Heart right ventricle (tissue), 16 donors: ENCODE measurements around the gene FXYD3. TPM values are rescaled to one million over a fixed set of nuclear protein-coding genes. Genes with fewer than 3 reads are reported as not detected.

Experiments used
- ATAC-seq, 8 donors: fragments of 200-7000 bp; cut with Tn5 transposase; one replicate each; pipeline ENCODE4 v1.9.1; 2020; ENCODE audit warnings: mild to moderate bottlenecking in 8 of 8, moderate library complexity in 8 of 8, moderate number of reproducible peaks in 1 of 8
- DNase-seq, 2 donors: peaks; one replicate each; pipeline ENCODE4 v3.0.0-alpha.2; 2020
- H3K27ac ChIP-seq, 10 donors: fragments of 200-600 bp; sonication (generic) in 2 of 10; one replicate each; pipeline versions ENCODE4 v1.5.0 to v1.8.0; 2020 to 2022; ENCODE audit warnings: mild to moderate bottlenecking in 3 of 10
- H3K27me3 ChIP-seq, 7 donors: fragments of 200-600 bp; one replicate each; pipeline ENCODE4 v1.8.0; 2021 to 2022; ENCODE audit warnings: mild to moderate bottlenecking in 2 of 7
- H3K36me3 ChIP-seq, 9 donors: fragments of 200-600 bp; sonication (generic) in 1 of 9; one replicate each; pipeline versions ENCODE4 v1.5.0 to v1.8.0; 2020 to 2022; ENCODE audit warnings: mild to moderate bottlenecking in 2 of 9
- H3K4me1 ChIP-seq, 9 donors: fragments of 200-600 bp; sonication (generic) in 1 of 9; one replicate each; pipeline versions ENCODE4 v1.5.0 to v1.8.0; 2020 to 2022; ENCODE audit warnings: mild to moderate bottlenecking in 4 of 9
- H3K4me3 ChIP-seq, 10 donors: fragments of 200-600 bp; sonication (generic) in 2 of 10; one replicate each; pipeline versions ENCODE4 v1.5.0 to v1.8.0; 2020 to 2022; ENCODE audit warnings: mild to moderate bottlenecking in 7 of 10, moderate library complexity in 2 of 10
- H3K9me3 ChIP-seq, 11 donors: fragments of 200-600 bp in 10 of 11; sonication (generic) in 2 of 11; one replicate each; pipeline versions ENCODE4 v1.5.0 to v1.8.0; 2013 to 2022; ENCODE audit warnings: mild to moderate bottlenecking in 2 of 11, control low read depth in 1 of 11, moderate library complexity in 1 of 11
- WGBS, 2 donors: extraction: QIAGEN DNeasy Blood & Tissue Kit; methylation state at CpG; one replicate each; pipeline ENCODE4 v1.1.7; 2013; ENCODE audit warnings: inconsistent platforms in 1 of 2; 5-methylcytosine and 5-hydroxymethylcytosine counted together
- intact Hi-C, 10 donors: fragments of 100-400 bp; cut with DNase I; formaldehyde crosslinking; loops; one replicate each; pipeline versions ENCODE4 v1.11.1 to v1.14.2; 2022
- polyA plus RNA-seq, 2 donors: library from polyadenylated mRNA; stranded (reverse); fragments of 200-250 nt; gene quantifications; one replicate each; pipeline ENCODE4 v1.2.3, GENCODE V29; 2013
- total RNA-seq, 10 donors: library from RNA; stranded (reverse); fragmentation: NEBNext Ultra II Directional in 3 of 10; extraction: Animal tissue kit (Norgen Biotek cat#: 25700) in 3 of 10; gene quantifications; one replicate each; pipeline versions ENCODE4 v1.2.1 to v1.2.4, GENCODE V29; 2021 to 2023
- TF ChIP-seq, protein P1 (sequence below), 9 donors: fragments of 200-600 bp; sonication (generic) in 2 of 9; IDR thresholded peaks; one replicate each; pipeline versions ENCODE4 v1.5.0 to v1.8.0; 2021 to 2022; ENCODE audit warnings: antibody characterized with exemption in 9 of 9, mild to moderate bottlenecking in 5 of 9, moderate library complexity in 1 of 9
- donor health status: Arrhythmogenic right ventricular cardiomyopathy.
- donor health status: ischemic (EF 13 %, LVEDD 7.1; RV severe dilation, severe dysfunction).
- donor health status: healthy with polysubstance abuse.
- donor health status: DM: no; HTN: yes; CAD: no.
- donor health status: DM: no; HTN: no; CAD: no.
- donor health status: ischemic (EF 25% LVEDD 6.9; RV normal size, moderate dysfunction).
- donor health status: ischemic (EF 25% LVEDD 5.7; RV mildly dilated, moderate dysfunction).
- donor health status: healthy.
- donor health status: DM: yes; HTN: yes; CAD: no.
- donor health status: Ischemic cardiomyopathy.
- donor health status: ischemic (EF 35%, LVEDD 5.7; RV mildly dilated, moderate dysfunction).
- donor health status: nonischemic (EF 11% LVEDD 7.7; RV severe dilation, severe dysfunction).
- donor health status: DM: yes; HTN: yes; CAD: no.
- donor health status: PGD.
- donor health status: ischemic (EF 29% LVEDD 5.4; RV normal size, mild dysfunction).
- donor health status: nonischemic (EF 23%, LVEDD 6.1; RV moderate dilation, normal function).

FXYD3 gene
- total and polyA plus RNA-seq, 12 donors: 0.51 to 2.7 (median 0.78) TPM; not detected in 3

DNA sequence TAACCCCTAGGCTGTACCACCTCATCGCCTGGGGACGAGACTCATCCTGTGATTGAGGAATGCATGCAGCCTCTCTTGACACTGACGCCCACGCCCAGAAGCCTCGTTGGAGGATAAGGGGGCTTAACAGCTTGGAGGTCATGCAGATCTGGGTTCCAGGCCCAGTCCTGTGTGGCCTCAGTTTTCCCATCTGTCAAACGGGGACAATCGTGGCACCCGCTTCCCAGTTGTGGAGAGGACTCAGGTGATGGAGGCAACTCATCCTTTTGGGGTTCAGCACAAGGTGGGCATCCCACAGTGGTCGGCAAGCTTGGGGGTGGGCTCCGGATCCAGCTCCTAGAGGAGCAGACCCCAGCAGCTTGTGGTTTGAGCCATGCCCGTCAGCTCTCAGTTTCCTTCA lies 20.6 kb downstream of the FXYD3 start:
- 72 to 78% methylated on average over 11 of the region's 11 CpGs for WGBS, 2 donors
- intact Hi-C loops: loop anchor here in 6 of 10 donors (2.0 to 10.0 kb wide), 5 partner anchors 69 to 164 kb away; partner anchors contain the start of gene USF2 (in 2 of the 6)
- Histone ChIP-seq H3K27me3 (peaks cover 0 to 7% (median 0%) of the 10 kb centered on the region in 7 donors), H3K36me3 (no peaks in the 10 kb centered on the region), H3K9me3 (no peaks in the 10 kb centered on the region), H3K27ac (no peak overlapping the region), H3K4me1 (peaks cover 6 to 54% (median 31%) of the 10 kb centered on the region in 9 donors), H3K4me3 (no peak overlapping the region)
- no peak for ATAC-seq
- no peak for DNase-seq
- TF ChIP-seq, protein P1, sequence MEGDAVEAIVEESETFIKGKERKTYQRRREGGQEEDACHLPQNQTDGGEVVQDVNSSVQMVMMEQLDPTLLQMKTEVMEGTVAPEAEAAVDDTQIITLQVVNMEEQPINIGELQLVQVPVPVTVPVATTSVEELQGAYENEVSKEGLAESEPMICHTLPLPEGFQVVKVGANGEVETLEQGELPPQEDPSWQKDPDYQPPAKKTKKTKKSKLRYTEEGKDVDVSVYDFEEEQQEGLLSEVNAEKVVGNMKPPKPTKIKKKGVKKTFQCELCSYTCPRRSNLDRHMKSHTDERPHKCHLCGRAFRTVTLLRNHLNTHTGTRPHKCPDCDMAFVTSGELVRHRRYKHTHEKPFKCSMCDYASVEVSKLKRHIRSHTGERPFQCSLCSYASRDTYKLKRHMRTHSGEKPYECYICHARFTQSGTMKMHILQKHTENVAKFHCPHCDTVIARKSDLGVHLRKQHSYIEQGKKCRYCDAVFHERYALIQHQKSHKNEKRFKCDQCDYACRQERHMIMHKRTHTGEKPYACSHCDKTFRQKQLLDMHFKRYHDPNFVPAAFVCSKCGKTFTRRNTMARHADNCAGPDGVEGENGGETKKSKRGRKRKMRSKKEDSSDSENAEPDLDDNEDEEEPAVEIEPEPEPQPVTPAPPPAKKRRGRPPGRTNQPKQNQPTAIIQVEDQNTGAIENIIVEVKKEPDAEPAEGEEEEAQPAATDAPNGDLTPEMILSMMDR (IDR thresholded peaks at IDR 0.05): no peak

DNA sequence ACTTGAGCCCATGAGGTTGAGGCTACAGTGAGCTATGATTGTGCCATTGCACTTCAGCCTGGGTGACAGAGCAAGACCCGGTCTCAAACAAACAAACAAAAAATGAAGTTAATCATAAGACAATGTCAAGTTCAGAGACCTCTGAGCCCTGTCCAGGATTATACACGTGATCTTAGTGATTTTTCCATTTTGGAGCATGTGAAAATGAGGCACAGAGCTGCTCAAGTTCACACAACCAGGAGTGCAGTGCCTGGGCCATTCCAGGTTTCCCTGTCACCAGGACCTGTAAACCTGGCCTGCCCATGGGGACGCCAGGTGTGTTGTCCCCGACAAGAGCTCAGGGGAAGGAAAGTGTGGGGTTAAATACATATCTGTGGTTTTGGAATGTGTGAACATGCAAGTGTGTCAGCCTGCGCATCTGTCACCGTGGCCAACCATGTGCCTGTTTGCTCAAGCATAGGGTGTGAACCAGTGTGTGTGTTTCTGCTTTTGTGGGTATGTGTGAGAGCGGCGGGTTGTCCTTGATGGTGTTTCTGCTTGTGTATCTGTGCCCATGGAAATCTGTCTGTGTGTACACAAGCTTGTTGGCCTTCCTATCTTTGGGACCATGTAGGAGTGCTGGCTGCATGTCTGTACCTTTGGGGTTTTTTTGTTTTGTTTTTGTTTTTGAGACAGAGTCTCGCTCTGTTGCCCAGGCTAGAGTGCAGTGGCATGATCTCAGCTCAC lies 21.5 kb downstream of the FXYD3 start:
- TF ChIP-seq, protein P1 (IDR thresholded peaks at IDR 0.05): no peak
- no peak for ATAC-seq
- DNase-seq: no peak
- no peaks in the 10 kb centered on the region for H3K9me3 ChIP-seq
- intact Hi-C loops: loop anchor here in 6 of 10 donors (1.0 to 10.0 kb wide), 6 partner anchors 23 to 165 kb away; partner anchors contain the start of gene USF2 (in 2 of the 6)
- no peaks in the 10 kb centered on the region for H3K36me3 ChIP-seq
- 56 to 62% methylated on average over 9 of the region's 9 CpGs for WGBS, 2 donors
- no peak overlapping the region for H3K4me3 ChIP-seq
- peak overlapping the region in 4 of 10 donors; percentile 87 to 96 (median 90) for H3K27ac ChIP-seq
- peaks cover 0 to 9% (median 0%) of the 10 kb centered on the region in 7 donors for H3K27me3 ChIP-seq
- peaks cover 9 to 62% (median 40%) of the 10 kb centered on the region in 9 donors for H3K4me1 ChIP-seq

DNA sequence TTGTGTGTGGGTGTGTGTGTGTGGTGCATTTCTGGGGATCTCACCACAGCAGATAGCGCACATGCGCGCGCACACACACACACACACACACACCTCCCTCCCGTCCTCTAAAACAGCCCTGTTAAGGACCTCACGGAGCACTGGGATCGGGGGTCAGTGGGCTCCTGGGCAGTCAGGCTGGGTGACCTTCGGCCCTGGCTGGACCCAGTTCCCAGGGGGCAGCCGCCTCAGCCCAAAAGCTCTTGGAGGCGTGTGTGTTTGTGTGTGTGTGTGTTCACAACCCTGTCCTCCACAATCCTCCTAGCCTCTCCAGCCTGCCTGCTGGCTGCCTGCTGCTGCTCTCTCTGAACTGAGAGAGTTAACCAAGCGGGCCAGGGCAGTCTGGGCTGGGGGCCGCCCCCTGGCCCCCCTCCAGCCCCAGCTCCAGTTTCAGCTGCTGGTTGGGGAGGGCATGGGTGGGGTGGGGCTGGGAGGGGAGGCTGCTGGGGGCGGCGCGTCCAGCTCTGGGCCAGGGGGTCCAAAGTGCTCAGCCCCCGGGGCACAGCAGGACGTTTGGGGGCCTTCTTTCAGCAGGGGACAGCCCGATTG lies 22.8 kb downstream of the FXYD3 start, which contains the start of gene FXYD1:
Gene FXYD1, plus strand, starts transcription at position 520 of the 588 bp plus-strand sequence. CDS start 1,256 bp downstream, outside the sequence.
- TF ChIP-seq, protein P1 (IDR thresholded peaks at IDR 0.05): no peak
- peaks cover 9 to 74% (median 52%) of the 10 kb centered on the region in 9 donors for H3K4me1 ChIP-seq
- WGBS, 2 donors: 31 to 34% methylated on average over 17 to 18 of the region's 18 CpGs
- H3K27me3 ChIP-seq: peaks cover 0 to 20% (median 4%) of the 10 kb centered on the region in 7 donors
- H3K36me3 ChIP-seq: no peaks in the 10 kb centered on the region
- H3K4me3 ChIP-seq: peak within 1 kb of the TSS; percentile 26 to 63 (median 54)
- intact Hi-C loops: loop anchor here in 5 of 10 donors (2.0 to 10.0 kb wide), 5 partner anchors 14 to 166 kb away; partner anchors contain the start of gene USF2 (in 2 of the 5)
- peak within 1 kb of the TSS; percentile 87 to 99 (median 94) for H3K27ac ChIP-seq
- peak; percentile 70 to 76 for DNase-seq
- ATAC-seq: peak; percentile 30 to 71 (median 57)
- H3K9me3 ChIP-seq: no peaks in the 10 kb centered on the region
